B cell (primary cell): ENCODE measurements around the gene SNRPB2.

Experiments used
- EZH2 ChIP-seq: IDR thresholded peaks from 2 replicates; pipeline ENCODE4 v1.6.1; 2012; ENCODE audit warnings: borderline replicate concordance, low read depth, mild to moderate bottlenecking, moderate library complexity, low read length; ENCODE audit not compliant: insufficient read depth, poor library complexity, severe bottlenecking
- TF ChIP-seq, protein P1 (sequence below): fragments of 200-600 bp; IDR thresholded peaks from one replicate; pipeline ENCODE4 v1.8.0; 2022; ENCODE audit warnings: antibody characterized with exemption, mild to moderate bottlenecking

DNA sequence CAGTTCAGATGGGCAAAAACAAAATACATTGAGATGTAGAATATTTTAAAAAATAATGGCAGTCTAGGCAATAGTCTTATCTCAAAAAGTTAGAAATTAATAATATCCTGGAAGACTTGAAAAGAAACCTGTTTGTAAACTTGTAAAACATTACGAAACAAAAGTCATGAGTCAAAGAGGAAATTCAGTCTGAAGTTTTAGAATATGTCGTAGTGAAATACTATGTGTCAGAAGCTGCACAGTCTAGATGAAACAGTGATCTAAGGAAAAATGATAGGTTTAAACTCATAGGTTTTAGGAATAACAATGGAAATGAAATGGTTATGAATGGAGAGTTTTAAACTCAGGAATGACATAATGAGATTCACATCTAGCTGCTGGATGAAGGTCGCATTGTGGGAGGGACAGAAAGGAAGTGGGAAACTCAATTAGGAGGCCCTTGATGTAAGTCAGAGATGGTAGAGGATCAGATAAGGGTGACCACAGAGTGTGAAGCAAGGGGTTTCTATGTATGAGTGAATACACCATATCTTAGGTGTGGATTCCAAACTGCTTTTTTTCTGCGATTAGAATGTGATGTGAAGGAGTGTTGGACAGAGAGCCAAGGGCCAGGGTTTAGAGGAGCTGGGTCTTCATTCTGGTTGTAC lies 2.8 kb downstream of the SNRPB2 start:
- TF ChIP-seq, protein P1, sequence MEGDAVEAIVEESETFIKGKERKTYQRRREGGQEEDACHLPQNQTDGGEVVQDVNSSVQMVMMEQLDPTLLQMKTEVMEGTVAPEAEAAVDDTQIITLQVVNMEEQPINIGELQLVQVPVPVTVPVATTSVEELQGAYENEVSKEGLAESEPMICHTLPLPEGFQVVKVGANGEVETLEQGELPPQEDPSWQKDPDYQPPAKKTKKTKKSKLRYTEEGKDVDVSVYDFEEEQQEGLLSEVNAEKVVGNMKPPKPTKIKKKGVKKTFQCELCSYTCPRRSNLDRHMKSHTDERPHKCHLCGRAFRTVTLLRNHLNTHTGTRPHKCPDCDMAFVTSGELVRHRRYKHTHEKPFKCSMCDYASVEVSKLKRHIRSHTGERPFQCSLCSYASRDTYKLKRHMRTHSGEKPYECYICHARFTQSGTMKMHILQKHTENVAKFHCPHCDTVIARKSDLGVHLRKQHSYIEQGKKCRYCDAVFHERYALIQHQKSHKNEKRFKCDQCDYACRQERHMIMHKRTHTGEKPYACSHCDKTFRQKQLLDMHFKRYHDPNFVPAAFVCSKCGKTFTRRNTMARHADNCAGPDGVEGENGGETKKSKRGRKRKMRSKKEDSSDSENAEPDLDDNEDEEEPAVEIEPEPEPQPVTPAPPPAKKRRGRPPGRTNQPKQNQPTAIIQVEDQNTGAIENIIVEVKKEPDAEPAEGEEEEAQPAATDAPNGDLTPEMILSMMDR: no peak
- no peak for TF ChIP-seq EZH2
